GM12892 (cell line): ENCODE data around the gene TSHZ1.

Experiments used
- DNase-seq: peaks from one replicate; pipeline ENCODE4 v3.0.0; 2011; ENCODE audit not compliant: insufficient read length
- FAIRE-seq: peaks from 2 replicates; lab custom pipeline; 2011; peaks lifted over from hg19 to GRCh38; lab: Jason Lieb, UNC
- POLR2A ChIP-seq: IDR thresholded peaks from 2 replicates; pipeline ENCODE4 v1.6.1; 2011; ENCODE audit warnings: low read depth, low read length, control low read depth
- POLR2AphosphoS5 ChIP-seq: IDR thresholded peaks from 2 replicates; pipeline ENCODE4 v1.6.1; 2011; ENCODE audit warnings: low read depth, low read length, control low read depth
- TAF1 ChIP-seq: IDR thresholded peaks from 2 replicates; pipeline ENCODE4 v1.6.1; 2011; ENCODE audit warnings: low read depth, mild to moderate bottlenecking, control low read depth, low read length, borderline replicate concordance

TSHZ1 gene

GRCh38 chr18:75230163-75231052 is 19.8 kb downstream of the TSHZ1 start:
- TF ChIP-seq POLR2A (no peak), POLR2AphosphoS5 (no peak), TAF1 (no peak)
- no peak for FAIRE-seq
- no peak for DNase-seq

- no peak for TF ChIP-seq TAF1
- TF ChIP-seq POLR2AphosphoS5: no peak
- no peak; the same call in 1 of the 2 replicates for TF ChIP-seq POLR2A
- no peak for DNase-seq
- no peak for FAIRE-seq
Observed at GRCh38 chr18:75231053-75231406, 20.4 kb downstream of the TSHZ1 start.

DNA sequence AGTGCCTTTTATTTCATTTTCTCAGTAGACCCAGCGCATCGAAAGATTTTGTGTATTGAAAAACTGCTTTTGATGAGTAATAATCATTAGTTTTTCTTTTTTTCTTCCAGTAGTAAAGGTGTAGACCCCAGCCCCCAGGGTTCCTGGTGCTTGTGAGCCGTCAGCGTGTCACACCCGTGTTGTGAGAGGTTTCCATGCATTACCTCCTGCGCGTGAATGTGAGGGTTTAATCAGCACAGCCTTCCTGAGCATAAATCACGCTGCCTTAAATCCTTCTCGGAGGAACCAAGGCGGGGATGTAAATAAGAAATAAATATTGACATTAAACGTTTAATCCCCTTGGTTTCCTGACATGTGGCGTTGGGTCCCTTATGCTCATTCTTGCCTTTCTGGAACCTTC is 24.3 kb downstream of the TSHZ1 start:
- DNase-seq (no peak), FAIRE-seq (no peak)
- TF ChIP-seq POLR2AphosphoS5 (no peak), TAF1 (no peak), POLR2A (no peak)

DNA sequence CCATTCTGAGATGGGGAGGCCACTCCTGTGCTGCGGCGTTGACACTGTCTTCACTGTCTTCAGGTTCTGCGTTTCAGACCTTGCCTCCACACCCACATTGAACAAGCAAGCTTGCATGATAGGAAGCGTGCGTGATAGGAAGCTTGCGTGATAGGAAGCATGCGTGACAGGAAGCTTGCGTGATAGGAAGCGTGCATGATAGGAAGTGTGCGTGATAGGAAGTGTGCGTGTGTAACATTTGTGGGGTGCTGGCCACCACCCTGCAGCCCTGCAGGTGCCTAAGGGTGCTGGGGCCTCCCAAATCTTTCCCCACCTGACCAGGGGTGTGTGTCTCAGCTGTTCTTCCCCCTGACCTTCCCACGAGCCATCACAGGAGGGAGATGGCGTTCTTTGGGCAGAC is 25.3 kb downstream of the TSHZ1 start:
- no peak for DNase-seq
- no peak for FAIRE-seq
- TF ChIP-seq POLR2AphosphoS5 (no peak), TAF1 (no peak), POLR2A (no peak)

- FAIRE-seq (no peak), DNase-seq (no peak)
- TF ChIP-seq TAF1 (no peak), POLR2A (no peak), POLR2AphosphoS5 (no peak)
Observed at GRCh38 chr18:75238100-75238499, 27.5 kb downstream of the TSHZ1 start.

DNA sequence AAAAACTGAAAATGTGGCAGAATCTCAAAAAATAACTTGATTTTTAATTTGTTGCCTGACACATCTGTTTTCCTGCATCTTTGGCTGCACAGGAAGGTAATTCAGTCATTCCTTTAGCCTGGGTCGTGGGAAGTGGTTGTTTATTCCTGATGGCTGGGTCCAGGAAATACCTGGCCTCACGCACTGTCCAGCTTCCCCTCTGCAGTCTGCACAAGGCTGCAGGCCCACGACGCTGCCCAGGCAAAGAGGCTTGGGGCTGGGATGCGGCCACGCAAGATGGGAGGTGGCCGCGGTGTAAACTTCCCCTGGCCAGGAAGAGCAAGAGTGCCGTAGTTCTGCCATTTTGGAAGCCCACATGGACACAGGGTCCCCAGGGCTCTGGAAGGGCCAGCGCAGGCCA is 28.2 kb downstream of the TSHZ1 start:
- DNase-seq (no peak), FAIRE-seq (no peak)
- TF ChIP-seq POLR2AphosphoS5 (no peak), TAF1 (no peak), POLR2A (no peak)

DNA sequence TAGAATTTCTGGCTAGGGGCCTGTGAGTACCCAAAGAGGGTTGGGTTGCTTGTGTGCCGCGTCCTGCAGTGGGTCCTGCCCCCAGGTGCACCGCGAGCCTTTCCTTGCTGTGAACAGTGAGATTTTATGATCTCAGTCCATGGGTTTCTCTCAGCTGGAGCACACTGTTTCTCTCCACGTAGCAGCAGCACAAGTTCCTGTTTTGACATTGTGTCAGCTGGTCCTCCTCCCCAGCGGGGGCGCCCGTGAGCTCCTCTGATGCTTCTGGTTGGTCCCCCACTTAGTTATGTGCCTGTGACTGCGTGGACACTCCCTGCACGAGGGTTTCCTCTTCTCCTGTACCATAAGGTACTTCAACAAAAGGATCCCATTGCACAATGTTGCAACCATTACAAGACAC is 29.8 kb downstream of the TSHZ1 start:
- DNase-seq (no peak), FAIRE-seq (no peak)
- TF ChIP-seq TAF1 (no peak), POLR2AphosphoS5 (no peak), POLR2A (no peak)

- FAIRE-seq (no peak), DNase-seq (no peak)
- TF ChIP-seq POLR2A (no peak), TAF1 (no peak), POLR2AphosphoS5 (no peak)
Observed at GRCh38 chr18:75241705-75242104, 31.1 kb downstream of the TSHZ1 start.

GRCh38 chr18:75244351-75245313 is 34.0 kb downstream of the TSHZ1 start:
- TF ChIP-seq POLR2A (no peak), TAF1 (no peak), POLR2AphosphoS5 (no peak)
- DNase-seq (no peak), FAIRE-seq (no peak)

DNA sequence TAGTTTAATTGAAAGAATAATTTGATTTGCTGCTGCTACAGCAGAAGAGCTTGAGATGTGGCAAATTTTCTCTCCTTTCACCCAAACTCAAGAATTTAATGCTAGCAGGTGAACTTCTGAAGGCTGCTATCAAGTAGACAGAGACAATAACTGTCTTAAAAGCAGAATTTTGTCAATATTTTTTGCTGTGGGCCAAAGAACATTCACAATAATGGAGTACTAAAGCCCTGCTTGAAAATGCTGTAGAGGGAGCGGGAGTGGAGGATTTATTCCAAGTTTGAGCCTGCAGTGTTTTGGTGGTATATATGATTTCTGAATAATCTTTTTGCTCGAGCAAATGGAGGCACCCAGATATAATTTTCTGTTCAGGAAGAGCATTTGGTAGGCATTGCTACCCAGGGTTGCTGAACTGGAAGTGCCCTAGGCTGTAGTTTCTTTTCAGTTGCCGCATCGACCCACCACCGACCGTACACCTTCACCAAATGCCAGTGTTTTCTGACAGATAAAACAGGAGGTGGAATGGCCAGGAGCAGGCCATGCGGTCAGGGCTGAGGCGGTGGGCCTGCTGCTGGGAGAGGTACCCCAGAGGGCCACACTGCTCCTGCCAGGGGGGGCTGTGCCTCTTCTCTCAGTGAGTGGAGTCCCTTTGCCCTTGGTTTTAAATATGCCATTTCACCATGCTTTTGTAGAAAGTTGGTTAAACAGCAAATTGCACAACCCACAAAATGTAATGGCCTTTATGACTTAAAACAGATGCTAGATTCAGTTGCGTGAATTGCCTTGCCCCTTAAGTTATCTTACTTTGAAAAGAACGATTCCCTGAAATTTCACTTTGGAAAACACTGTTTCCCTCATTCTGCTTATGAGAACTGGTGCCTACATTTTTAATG is 36.4 kb downstream of the TSHZ1 start:
- FAIRE-seq (peak; percentile 44), DNase-seq (no peak)

More for the DNA sequence above, 36.4 kb downstream of the TSHZ1 start:
- TF ChIP-seq TAF1 (no peak), POLR2AphosphoS5 (no peak), POLR2A (no peak)
